K562 (cell line): ENCODE data around the gene GARNL3. TPM values are rescaled to one million over a fixed set of nuclear protein-coding genes. Genes with fewer than 3 reads are reported as not detected.

ENCODE experiments used
- ATAC-seq: fragments of 200-7000 bp; cut with Tn5 transposase; 3 replicates; pipeline ENCODE4 v1.9.1; 2020; ENCODE audit warnings: moderate library complexity
- BruUV-seq: library from RNA; stranded (reverse); fragments of 400-500 nt; replicated peaks from 2 replicates; lab custom pipeline; 2021; lab: Mats Ljungman, UMichigan
- CTCF ChIA-PET: fragments of 300-600 bp; formaldehyde crosslinking; extraction: SDS; loops from one replicate; lab custom pipeline; 2021; ENCODE audit warnings: low intra/inter-chr PET ratio; lab: Yijun Ruan, JAX
- POLR2A ChIA-PET: fragments of 300-600, 350-650 bp; sonication (Branson Sonifier 250); formaldehyde crosslinking; extraction: SDS; loops from one replicate; lab custom pipeline; 2021; ENCODE audit warnings: antibody characterized with exemption, inconsistent platforms; lab: Yijun Ruan, JAX
- DNase-seq, 4 experiments: peaks; one replicate each; pipeline versions ENCODE4 v3.0.0 to v3.0.0-alpha.2; 2011 to 2018; ENCODE audit warnings: low spot score in 3 of 4, mixed read lengths in 3 of 4; ENCODE audit errors: extremely low read depth in 1 of 4
- FAIRE-seq: peaks from 2 replicates; lab custom pipeline; 2011; peaks lifted over from hg19 to GRCh38; lab: Jason Lieb, UNC
- H2AFZ ChIP-seq: 2 replicates; pipeline ENCODE4 v1.6.0; 2011; ENCODE audit warnings: low read depth, low read length, control low read depth, inconsistent platforms
- H3K27ac ChIP-seq: fragments of 200-600 bp; 3 replicates; pipeline ENCODE4 v1.8.0; 2011; ENCODE audit warnings: low read depth, mild to moderate bottlenecking, control low read depth, inconsistent platforms, low read length, moderate library complexity, mixed read lengths; ENCODE audit errors: extremely low read depth
- H3K27me3 ChIP-seq, 2 experiments: fragments of 300-600 bp in 1 of 2; 2 replicates in 1 of 2; 3 replicates in 1 of 2; pipeline versions ENCODE4 v1.6.0 to v1.8.0; 2011; ENCODE audit warnings: inconsistent platforms in 2 of 2, low read length in 2 of 2, mild to moderate bottlenecking in 1 of 2, mixed read lengths in 1 of 2, moderate library complexity in 1 of 2; ENCODE audit not compliant: control insufficient read depth in 2 of 2, insufficient read depth in 2 of 2
- H3K36me3 ChIP-seq: fragments of 300-600 bp; 3 replicates; pipeline ENCODE4 v1.8.0; 2011; ENCODE audit warnings: mild to moderate bottlenecking, low read length, inconsistent platforms; ENCODE audit not compliant: control insufficient read depth, insufficient read depth
- H3K4me1 ChIP-seq, 2 experiments: fragments of 200-600 bp in 1 of 2; replicated peaks in 1 of 2; 2 replicates in 1 of 2; 3 replicates in 1 of 2; pipeline versions ENCODE4 v1.5.1 to v1.8.0; 2011; ENCODE audit warnings: inconsistent platforms in 2 of 2, low read length in 2 of 2, mild to moderate bottlenecking in 1 of 2, mixed read lengths in 1 of 2, moderate library complexity in 1 of 2; ENCODE audit not compliant: control insufficient read depth in 2 of 2, insufficient read depth in 2 of 2
- H3K4me2 ChIP-seq: 2 replicates; pipeline ENCODE4 v1.6.1; 2011; ENCODE audit warnings: low read length, control low read depth, inconsistent platforms, mixed read lengths; ENCODE audit not compliant: insufficient read depth
- H3K4me3 ChIP-seq: fragments of 200-600 bp; sonication (generic), shearing (Covaris generic); 2 replicates; pipeline ENCODE4 v1.5.1; 2016; ENCODE audit warnings: control low read depth, inconsistent platforms
- H3K79me2 ChIP-seq: fragments of 200-600 bp; 3 replicates; pipeline ENCODE4 v1.8.0; 2011; ENCODE audit warnings: low read length, inconsistent platforms; ENCODE audit not compliant: control insufficient read depth, insufficient read depth
- H3K9ac ChIP-seq, 2 experiments: 2 replicates each; pipeline versions ENCODE4 v1.6.0 to v1.6.1; 2011; ENCODE audit warnings: low read depth in 2 of 2, low read length in 2 of 2, control low read depth in 1 of 2, inconsistent platforms in 1 of 2, mild to moderate bottlenecking in 1 of 2, mixed read lengths in 1 of 2; ENCODE audit not compliant: insufficient read depth in 1 of 2
- H3K9me1 ChIP-seq: one replicate; pipeline ENCODE4 v1.6.0; 2011; ENCODE audit warnings: inconsistent platforms, mild to moderate bottlenecking, low read length, moderate library complexity; ENCODE audit not compliant: control insufficient read depth, insufficient read depth
- H3K9me3 ChIP-seq: replicated peaks from 2 replicates; pipeline ENCODE4 v1.5.1; 2011; ENCODE audit warnings: low read depth, low read length, inconsistent platforms; ENCODE audit not compliant: control insufficient read depth, insufficient read depth
- H4K20me1 ChIP-seq: replicated peaks from 2 replicates; pipeline ENCODE4 v1.6.1; 2011; ENCODE audit warnings: low read length, inconsistent platforms, mixed read lengths; ENCODE audit not compliant: control insufficient read depth, insufficient read depth
- ARID1B ChIP-seq: fragments of 450-650 bp; IDR thresholded peaks from 2 replicates; pipeline ENCODE4 v1.6.1; 2016; ENCODE audit warnings: antibody characterized with exemption, mild to moderate bottlenecking, inconsistent platforms
- BHLHE40 ChIP-seq: IDR thresholded peaks from 2 replicates; pipeline ENCODE4 v1.6.1; 2011; ENCODE audit warnings: low read length, improper control_type of control experiment
- BMI1 ChIP-seq: fragments of 150-350 bp; IDR thresholded peaks from 2 replicates; pipeline ENCODE4 v1.6.1; 2014; ENCODE audit warnings: low read length
- DDX20 ChIP-seq: fragments of 450-650 bp; IDR thresholded peaks from 2 replicates; pipeline ENCODE4 v1.6.1; 2016; ENCODE audit warnings: missing genetic modification characterization, low read depth, mild to moderate bottlenecking, missing compliant biosample characterization, moderate library complexity
- DPF2 ChIP-seq: fragments of 450-650 bp; IDR thresholded peaks from 2 replicates; pipeline ENCODE4 v1.6.1; 2016
- FOS ChIP-seq: IDR thresholded peaks from 3 replicates; pipeline ENCODE4 v1.6.1; 2011; ENCODE audit not compliant: insufficient read length; ENCODE audit errors: extremely low read depth
- GATAD2B ChIP-seq: fragments of 450-650 bp; IDR thresholded peaks from 2 replicates; pipeline ENCODE4 v1.6.1; 2017; ENCODE audit warnings: mild to moderate bottlenecking, borderline replicate concordance
- KAT2B ChIP-seq: IDR thresholded peaks from one replicate; pipeline ENCODE4 v1.6.1; 2012; ENCODE audit warnings: low read depth, mild to moderate bottlenecking, control low read depth, inconsistent platforms, low read length, moderate library complexity
- KLF10 ChIP-seq: fragments of 250-450 bp; sonication (Bioruptor Pico); IDR thresholded peaks from 2 replicates; pipeline ENCODE4 v1.6.1; 2021; ENCODE audit warnings: matching md5 sums
- NR1H2 ChIP-seq: sonication (generic); formaldehyde crosslinking; IDR thresholded peaks from 2 replicates; pipeline ENCODE4 v1.4.0; 2020; ENCODE audit warnings: mild to moderate bottlenecking, missing genetic modification reagents
- PHF8 ChIP-seq: fragments of 200-600 bp; sonication (generic); IDR thresholded peaks from 2 replicates; pipeline ENCODE4 v1.6.1; 2012; ENCODE audit warnings: mixed run types, mild to moderate bottlenecking, inconsistent platforms, low read length, moderate library complexity, borderline replicate concordance
- SNIP1 ChIP-seq: fragments of 450-650 bp; IDR thresholded peaks from 2 replicates; pipeline ENCODE4 v1.7.1; 2017; ENCODE audit warnings: low read depth, mild to moderate bottlenecking
- TCF7 ChIP-seq: sonication (generic); IDR thresholded peaks from 2 replicates; pipeline ENCODE4 v1.6.1; 2016; ENCODE audit warnings: antibody characterized with exemption, borderline replicate concordance
- XRCC3 ChIP-seq: fragments of 450-650 bp; IDR thresholded peaks from 2 replicates; pipeline ENCODE4 v1.6.1; 2017; ENCODE audit warnings: mild to moderate bottlenecking, moderate library complexity
- ZNF174 ChIP-seq: fragments of 250-450 bp; sonication (Bioruptor Pico); IDR thresholded peaks from 2 replicates; pipeline ENCODE4 v1.4.0; 2020; ENCODE audit warnings: mild to moderate bottlenecking
- ZNF408 ChIP-seq: fragments of 250-450 bp; sonication (Bioruptor Pico); IDR thresholded peaks from 2 replicates; pipeline ENCODE4 v1.4.0; 2020; ENCODE audit warnings: low read depth, mild to moderate bottlenecking, moderate library complexity
- ZNF699 ChIP-seq: fragments of 250-450 bp; sonication (Bioruptor Pico); IDR thresholded peaks from 2 replicates; pipeline ENCODE4 v1.8.0; 2021; ENCODE audit warnings: mild to moderate bottlenecking, moderate library complexity; ENCODE audit not compliant: insufficient replicate concordance
- WGBS: fragments of 100-300 bp; shearing (Covaris generic); methylation state at CpG from one replicate; pipeline ENCODE4 v1.1.6; 2016; ENCODE audit warnings: low coverage, mixed read lengths; ENCODE audit not compliant: insufficient coverage; ENCODE audit errors: missing lambda C conversion rate; 5-methylcytosine and 5-hydroxymethylcytosine counted together
- in situ Hi-C: fragments of 300-500 bp; cut with MboI; formaldehyde crosslinking; loops from 4 replicates; pipeline ENCODE4 v1.15.0; 2018; ENCODE audit warnings: inconsistent platforms, mixed read lengths
- intact Hi-C: fragments of 100-400 bp; cut with micrococcal nuclease; formaldehyde crosslinking; loops from 2 replicates; pipeline ENCODE4 v1.14.2; 2022
- polyA plus RNA-seq, 8 experiments: library from polyadenylated mRNA; depleted of rRNA in 4 of 8; stranded (reverse) in 5 of 8; unstranded in 3 of 8; fragments of >200 nt; fragmentation: Nextera tagmentation in 2 of 8; fragmentation: Illumina TruSeq in 1 of 8; extraction: Ambion mirVana in 2 of 8; extraction: Trizol in 1 of 8; gene quantifications; 2 replicates each; pipeline versions ENCODE4 v1.2.1 to v1.2.3, GENCODE V29; 2011 to 2014; ENCODE audit warnings: inconsistent platforms in 1 of 8, missing spikeins in 1 of 8
- total RNA-seq, 7 experiments: library from RNA; depleted of rRNA in 6 of 7; stranded (reverse); fragments of >200 nt in 6 of 7; fragmentation: Illumina TruSeq in 2 of 7; extraction: Trizol in 2 of 7; gene quantifications; 2 replicates each; pipeline versions ENCODE4 v1.2.1 to v1.2.3, GENCODE V29; 2011 to 2021; ENCODE audit warnings: low replicate concordance in 1 of 7
- TF ChIP-seq, protein P1 (sequence below): sonication (generic); formaldehyde crosslinking; IDR thresholded peaks from 2 replicates; pipeline ENCODE4 v1.4.0; 2020; ENCODE audit warnings: mild to moderate bottlenecking, missing genetic modification reagents

GARNL3 gene
- total and polyA plus RNA-seq, 9 of the 15 experiments (the other 6 are each of a cell fraction or from before 2014, with no cell fraction given), result 0.35 to 2.7 (median 1.6) TPM

DNA sequence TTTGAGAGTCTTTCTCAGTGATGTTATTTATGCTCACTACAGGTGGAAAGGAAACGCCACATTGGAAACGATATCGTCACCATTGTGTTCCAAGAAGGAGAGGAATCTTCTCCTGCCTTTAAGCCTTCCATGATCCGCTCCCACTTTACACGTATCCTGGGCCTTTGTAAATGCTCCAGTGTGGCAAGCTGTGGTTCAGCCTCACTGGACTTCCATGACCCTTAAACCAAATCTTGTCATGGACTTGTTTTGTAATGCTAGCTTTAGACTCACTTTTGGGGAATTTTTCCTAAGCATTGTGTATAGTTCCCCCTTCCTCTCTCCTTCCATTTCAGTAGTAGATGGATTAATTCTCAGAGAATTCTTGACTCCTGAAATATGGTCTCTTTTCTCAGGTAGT, 71.5 kb downstream of the GARNL3 start:
- Histone ChIP-seq H3K9me3 (0 out of 2 replicates have a peak, but pooled peaks cover 2% of the 10 kb centered on the region), H3K4me3 (no peak overlapping the region), H2AFZ (no peak overlapping the region), H3K27me3 (peaks cover 4 to 14% of the 10 kb centered on the region in 2 experiments), H4K20me1 (no peaks in the 10 kb centered on the region), H3K9ac (no peak overlapping the region), H3K4me1 (peaks cover 0 to 6% of the 10 kb centered on the region in 2 experiments; a peak in 2 of 5 replicates), H3K27ac (no peak overlapping the region), H3K79me2 (no peaks in the 10 kb centered on the region), H3K36me3 (no peaks in the 10 kb centered on the region), H3K9me1 (no peaks in the 10 kb centered on the region), H3K4me2 (no peak overlapping the region)
- FAIRE-seq (no peak), ATAC-seq (no peak), DNase-seq (no peak)
- ChIA-PET POLR2A (interaction anchor here (0.6 kb wide), 1 partner anchor 447 kb away, joined by 3 read pairs; no protein-coding TSS in a partner anchor), CTCF (no interaction called here)
- intact Hi-C loops (no loop called here), in situ Hi-C loops (no loop called here)
- TF ChIP-seq SNIP1 (no peak), ZNF408 (CRISPR knock-in tag) (no peak), XRCC3 (no peak), ARID1B (no peak), TCF7 (no peak), BMI1 (no peak), GATAD2B (no peak), KAT2B (no peak), DPF2 (no peak), DDX20 (tag) (no peak), ZNF174 (CRISPR knock-in tag) (no peak), PHF8 (no peak), BHLHE40 (no peak), FOS (no peak), ZNF699 (CRISPR knock-in tag) (no peak), KLF10 (CRISPR knock-in tag) (no peak), NR1H2 (CRISPR knock-in tag) (no peak)
- TF ChIP-seq, protein P1, sequence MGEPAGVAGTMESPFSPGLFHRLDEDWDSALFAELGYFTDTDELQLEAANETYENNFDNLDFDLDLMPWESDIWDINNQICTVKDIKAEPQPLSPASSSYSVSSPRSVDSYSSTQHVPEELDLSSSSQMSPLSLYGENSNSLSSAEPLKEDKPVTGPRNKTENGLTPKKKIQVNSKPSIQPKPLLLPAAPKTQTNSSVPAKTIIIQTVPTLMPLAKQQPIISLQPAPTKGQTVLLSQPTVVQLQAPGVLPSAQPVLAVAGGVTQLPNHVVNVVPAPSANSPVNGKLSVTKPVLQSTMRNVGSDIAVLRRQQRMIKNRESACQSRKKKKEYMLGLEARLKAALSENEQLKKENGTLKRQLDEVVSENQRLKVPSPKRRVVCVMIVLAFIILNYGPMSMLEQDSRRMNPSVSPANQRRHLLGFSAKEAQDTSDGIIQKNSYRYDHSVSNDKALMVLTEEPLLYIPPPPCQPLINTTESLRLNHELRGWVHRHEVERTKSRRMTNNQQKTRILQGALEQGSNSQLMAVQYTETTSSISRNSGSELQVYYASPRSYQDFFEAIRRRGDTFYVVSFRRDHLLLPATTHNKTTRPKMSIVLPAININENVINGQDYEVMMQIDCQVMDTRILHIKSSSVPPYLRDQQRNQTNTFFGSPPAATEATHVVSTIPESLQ, result no peak
- no TSS peak for BruUV-seq
- WGBS, result 25% methylated on average over 5 of the region's 5 CpGs
